GM12891 (cell line): ENCODE results near the gene E2F6.

Experiments used
- PAX5 ChIP-seq: IDR thresholded peaks from 2 replicates; pipeline ENCODE4 v1.6.1; 2011; ENCODE audit warnings: low read length, moderate library complexity, mild to moderate bottlenecking; ENCODE audit not compliant: insufficient read depth, severe bottlenecking
- POLR2A ChIP-seq: IDR thresholded peaks from 2 replicates; pipeline ENCODE4 v1.6.1; 2011; ENCODE audit warnings: low read depth, low read length, control low read depth
- POLR2AphosphoS5 ChIP-seq: IDR thresholded peaks from 2 replicates; pipeline ENCODE4 v1.6.1; 2011; ENCODE audit warnings: low read depth, low read length, control low read depth
- SPI1 ChIP-seq: IDR thresholded peaks from 2 replicates; pipeline ENCODE4 v1.6.1; 2011; ENCODE audit warnings: low read depth, low read length, control low read depth
- TAF1 ChIP-seq: IDR thresholded peaks from 2 replicates; pipeline ENCODE4 v1.6.1; 2011; ENCODE audit warnings: low read depth, low read length, control low read depth

- no peak for TF ChIP-seq POLR2A
- no peak for TF ChIP-seq TAF1
- TF ChIP-seq PAX5: no peak
- no peak for TF ChIP-seq POLR2AphosphoS5
- TF ChIP-seq SPI1: no peak
These were observed 33.3 kb upstream of the E2F6 start for GRCh38 chr2:11499081-11499743.
